DMS114 treated with DMSO at 0.1 percent for 48 hours (cell line): ENCODE data around the gene HDLBP.

Experiments
- DNase-seq: peaks from one replicate; lab custom pipeline; 2025; ENCODE audit not compliant: unreplicated experiment; lab: John Stamatoyannopoulos, UW

HDLBP gene

DNA sequence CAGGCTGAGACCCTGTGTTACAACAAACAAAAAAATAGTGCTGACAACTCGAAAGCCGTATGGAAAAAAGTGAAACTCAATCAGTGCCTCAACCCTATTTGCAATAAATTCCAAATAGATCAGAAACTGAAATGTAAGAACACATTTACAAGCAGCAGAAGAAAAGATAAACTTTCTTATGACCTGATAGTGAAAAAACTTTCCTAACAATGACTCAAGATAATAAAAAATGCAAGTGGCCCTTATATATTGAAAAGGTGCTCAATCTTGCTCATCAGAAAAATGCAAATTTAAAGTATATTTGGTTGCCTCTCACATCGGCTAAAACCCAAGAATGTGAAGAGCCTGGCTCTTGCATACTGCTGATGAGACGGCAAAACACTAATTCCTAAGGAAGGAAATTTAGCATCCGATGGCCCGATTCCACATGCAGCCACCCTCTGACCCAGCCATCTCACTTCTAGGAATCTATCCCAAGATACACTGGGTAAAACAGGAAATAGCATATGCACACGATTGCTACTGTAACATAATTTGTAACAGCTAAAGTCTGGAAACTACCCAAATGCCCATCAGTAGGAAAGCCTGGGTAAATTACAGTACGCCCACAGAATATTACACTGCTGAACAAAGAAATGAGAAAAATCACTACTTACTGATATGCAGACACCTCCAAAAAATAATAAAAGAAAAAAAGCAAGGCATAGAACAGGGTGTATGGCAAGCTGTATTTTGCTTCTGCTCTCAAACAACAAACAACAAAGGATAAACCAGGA lies 56.8 kb downstream of the HDLBP start:
- DNase-seq: no peak

DNA sequence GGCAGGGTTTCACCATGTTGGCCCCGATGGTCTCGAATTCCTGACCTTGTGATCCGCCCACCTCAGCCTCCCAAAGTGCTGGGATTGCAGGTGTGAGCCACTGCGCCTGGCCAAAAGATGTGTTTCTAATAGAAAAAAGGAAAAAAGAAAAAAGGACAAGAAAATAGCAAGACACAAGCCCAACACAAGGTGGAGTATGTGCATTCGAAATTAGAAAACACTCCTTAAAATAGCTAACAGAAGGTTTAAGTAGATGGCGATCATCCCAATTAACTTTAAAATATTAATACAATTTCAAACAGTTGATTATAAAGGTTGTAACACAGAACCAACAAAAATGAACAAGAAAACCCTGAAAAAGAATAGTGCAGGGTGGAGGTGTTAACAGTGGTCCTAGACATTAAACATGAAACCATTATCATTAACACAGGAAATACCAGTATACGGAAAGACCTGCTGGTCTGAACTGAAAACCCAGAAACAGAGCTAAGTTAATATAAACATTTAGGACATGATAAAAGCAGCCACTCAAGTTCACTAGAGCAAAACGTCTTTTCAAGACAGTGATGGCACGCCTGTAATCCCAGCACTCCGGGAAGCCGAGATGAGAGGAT lies 57.9 kb downstream of the HDLBP start:
- DNase-seq: no peak

DNA sequence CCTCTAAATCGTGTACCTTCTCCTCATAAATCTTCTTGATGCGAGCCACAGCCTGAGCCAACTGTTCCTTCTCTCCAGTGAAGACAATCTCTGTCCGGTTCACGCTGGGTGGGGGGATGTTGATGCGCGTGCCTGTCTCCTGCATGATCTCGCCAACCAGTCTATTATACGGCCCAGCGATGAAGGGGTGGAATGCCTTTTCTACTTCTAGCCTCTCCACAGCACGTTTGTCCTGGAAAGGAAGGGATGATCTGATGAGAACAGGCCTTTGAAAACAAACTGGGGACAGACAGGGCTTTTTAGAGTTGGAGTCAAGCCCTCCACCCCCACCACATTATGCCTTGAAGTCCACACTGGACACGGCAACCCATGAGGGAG lies 59.3 kb downstream of the HDLBP start:
- no peak for DNase-seq

DNA sequence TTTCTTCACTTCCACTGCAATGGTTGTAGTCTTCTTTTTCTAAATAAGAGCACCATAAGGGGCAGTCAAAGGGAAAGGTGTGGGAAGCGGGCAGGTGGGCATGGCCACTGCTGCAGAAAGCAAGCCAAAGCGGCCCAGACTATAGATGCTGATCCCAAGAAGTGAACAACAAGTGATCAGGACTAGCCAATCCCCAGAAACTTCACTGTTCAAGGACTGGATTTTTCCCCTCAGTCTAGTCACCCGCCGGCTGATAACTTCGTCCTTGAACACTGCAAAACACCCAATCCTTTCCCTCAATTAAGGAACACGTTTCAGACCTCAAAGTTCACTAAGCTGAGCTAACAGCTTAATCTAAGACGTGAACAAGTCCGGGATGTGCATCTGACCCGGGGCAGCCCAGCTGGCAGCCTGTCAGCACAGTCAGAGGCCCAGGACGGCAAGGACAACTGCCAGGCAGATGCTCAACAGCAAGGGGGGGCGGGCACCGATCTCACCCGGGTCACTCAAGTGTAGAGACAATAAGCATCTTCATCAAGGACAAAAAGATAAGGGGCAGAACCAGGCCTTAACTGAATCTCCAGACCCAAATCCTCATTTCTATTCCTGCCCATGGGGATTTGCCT lies 59.8 kb downstream of the HDLBP start:
- DNase-seq: no peak

DNA sequence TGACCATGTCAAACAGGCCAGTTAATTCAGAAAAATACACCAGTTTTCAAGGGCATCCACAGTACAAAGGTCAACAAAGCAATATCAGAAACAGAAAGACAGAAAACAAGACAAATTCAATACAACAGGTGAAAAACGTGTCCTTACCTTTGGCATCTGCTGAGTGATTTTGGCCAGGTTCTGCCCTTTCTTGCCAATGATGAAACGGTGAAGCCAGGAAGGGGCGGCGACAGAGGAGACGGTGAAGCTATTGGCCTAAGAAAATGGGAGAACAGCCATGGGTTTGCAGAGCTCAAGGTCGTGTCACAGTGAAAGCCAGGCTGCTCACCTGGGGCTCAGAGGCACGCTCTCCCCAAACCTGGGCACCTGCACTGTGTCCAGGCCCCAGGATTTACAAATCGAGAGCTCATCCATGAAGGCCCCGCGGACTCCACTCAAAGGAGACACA lies 60.5 kb downstream of the HDLBP start:
- DNase-seq: no peak

DNA sequence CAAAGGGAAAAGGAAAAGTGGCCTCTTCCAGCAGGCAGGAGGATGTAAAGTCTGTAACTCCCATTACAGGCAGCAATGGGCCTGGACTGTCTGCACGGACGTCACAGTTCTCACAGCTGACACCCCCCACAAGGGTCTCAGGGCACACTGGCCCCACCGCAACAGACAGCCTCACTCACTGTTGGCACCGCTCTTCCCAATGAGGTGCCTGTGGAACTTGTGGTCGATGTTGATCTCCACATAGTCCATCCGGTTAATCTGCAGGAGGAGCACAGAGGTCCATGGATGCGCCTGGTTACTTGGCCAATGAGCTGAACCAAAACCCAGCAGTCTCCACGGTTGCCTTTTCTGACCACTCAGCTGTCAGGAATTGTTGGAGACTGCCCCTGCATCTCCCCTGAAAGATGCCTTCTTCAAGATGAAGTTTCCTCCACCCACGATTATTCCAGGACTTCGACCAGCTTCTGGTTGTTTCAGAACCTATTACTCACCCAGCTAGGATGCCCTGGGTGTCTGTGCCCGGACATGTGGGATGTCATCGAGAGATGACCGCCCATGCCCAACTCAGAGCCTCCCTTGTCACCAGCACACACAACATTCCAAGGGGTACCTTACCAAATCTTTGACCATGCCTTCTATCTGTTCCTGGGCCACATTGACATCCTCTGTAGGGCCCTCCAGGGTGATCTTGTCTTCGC lies 62.5 kb downstream of the HDLBP start:
- no peak for DNase-seq

DNA sequence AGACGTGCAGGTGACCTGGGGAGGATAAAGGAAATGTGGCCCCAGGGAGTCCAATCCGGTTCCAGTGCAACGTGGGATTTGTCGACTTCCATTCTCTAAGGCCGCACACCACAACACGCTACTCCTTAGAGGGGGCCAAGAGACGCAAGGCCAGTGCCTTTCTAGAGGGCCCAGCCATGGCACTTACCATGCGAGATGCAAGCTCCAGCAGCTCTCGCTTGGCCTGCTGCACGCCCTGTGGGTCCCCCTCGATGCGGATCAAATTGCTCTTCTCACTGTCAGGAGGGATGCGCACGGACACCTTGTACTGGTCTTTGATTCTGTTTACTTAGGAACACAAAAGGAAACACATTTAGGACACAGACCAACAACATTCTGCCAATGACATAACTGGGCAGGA lies 65.8 kb downstream of the HDLBP start:
- no peak for DNase-seq

DNA sequence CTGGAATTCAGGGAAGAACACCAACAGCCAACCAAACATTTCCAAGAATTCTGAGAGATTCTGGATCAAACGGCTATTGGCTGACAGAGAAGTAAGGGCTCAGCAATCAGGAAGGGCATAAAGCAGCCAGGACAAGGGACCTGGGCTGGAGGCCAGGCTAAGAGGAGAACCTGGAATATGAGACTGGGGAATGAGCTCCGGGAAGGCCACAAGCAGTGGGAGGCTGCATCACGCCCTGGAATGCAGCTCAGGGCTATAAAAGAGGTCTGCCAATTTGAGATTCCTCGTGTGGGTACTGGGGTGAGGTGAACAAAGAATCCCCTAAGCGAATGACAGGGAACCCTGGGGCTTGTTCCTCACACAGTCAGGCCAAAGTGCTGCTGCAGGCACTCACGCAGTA lies 66.6 kb downstream of the HDLBP start:
- no peak for DNase-seq

DNA sequence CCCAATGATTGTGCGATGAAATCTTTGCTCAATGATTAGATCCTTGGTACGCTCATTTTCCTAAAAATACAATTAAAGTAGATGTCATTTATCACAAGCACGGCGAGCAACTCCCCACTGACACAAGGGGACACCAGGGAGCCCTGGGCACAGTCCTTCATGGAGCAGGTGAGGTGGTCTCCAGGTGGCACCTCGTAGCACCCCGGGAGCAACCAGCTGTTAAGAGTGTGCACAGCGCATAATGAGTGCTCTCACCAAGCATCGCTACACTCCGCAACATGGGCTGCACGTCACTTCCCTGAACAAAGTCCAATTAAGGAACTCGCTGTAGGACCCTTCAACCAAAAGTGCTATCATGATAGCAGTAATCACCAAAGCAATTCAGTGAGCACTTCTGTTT lies 67.2 kb downstream of the HDLBP start:
- no peak for DNase-seq

DNA sequence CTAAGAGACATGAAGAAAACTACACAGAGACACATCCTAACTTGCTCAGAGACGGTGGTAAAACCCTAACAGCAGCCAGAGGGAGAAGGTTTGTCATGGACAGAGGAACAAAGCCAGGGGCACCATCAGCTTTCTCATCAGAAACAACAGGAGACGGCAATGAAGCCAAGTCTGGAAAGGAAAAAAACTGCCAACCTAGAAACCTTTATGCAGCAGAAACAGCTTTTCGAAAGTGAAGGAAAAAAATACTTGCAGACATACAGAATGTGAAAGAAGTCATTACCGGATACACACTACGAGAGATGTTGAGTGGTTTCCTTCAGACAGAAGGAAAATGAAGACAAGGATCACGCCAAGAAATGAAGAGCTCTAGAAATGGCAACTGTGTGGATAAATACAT lies 71.1 kb downstream of the HDLBP start:
- no peak for DNase-seq

DNA sequence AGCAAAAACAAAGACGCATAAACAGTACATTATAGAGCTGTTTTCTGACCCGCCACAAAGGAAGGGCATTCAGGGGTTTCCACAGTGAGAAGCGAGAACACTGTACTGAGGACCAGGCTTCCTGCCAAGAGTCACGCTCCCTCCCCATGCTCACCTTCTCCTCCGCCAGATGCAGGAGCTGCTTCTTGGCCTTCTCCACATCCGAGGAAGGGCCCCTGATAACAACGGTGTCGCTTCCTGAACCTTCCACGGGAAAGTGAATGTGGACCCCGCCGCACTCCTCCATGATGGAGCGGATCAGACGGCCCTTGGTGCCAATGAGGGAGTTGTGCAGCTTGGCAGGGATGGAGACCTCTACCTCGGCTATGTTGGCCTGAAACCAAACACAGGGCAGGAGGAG lies 73.2 kb downstream of the HDLBP start:
- no peak for DNase-seq

DNA sequence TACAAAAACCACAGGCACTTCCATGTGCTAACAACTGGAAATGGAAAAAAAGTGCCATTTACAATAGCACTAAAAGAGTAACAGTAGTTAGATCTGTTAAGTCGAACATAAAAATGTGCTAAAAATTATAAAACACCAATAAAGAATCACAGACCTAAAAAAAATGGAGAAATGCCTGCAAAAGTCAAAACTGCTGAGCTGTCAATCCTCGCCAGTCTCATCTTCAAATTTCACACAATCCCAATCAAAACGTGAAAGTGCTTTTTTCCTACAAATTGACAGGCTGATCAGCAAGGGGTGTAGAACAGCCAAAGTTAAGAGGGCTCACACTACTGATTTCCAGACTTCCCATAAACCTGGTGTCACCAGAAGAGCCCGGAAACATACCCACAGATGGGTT lies 73.8 kb downstream of the HDLBP start:
- DNase-seq: no peak

DNA sequence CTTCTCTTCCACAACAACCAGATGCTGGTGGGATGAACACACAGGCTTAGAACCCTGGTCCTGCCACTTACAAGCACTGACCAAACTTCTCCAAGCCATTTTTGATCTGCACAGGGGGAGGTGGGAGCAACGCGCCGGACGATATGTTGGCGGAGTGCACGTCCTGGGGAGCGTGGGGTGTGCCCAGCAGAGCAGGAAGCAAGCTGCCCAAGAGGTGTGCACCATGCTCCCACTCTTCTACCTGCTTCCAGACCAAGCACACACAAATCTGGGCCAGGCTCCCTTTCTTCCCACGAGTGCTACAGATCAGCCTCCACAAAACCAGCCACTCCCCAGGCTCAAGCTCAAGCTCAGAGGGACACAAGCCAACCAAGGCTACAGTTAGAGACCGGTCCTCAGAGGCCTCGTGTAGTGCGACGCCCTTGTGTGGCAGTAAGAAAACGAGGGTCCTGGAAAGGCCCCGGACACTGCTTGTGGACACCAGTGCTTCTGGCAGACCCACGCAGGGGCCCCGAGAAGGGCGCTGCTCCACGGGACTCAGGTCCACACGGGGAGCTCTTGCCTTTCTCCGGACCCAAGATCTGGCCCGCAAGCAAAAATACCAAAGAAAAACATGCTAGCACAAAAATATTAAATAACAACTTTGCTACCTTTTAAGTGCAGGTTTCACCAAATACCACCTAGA lies 75.0 kb downstream of the HDLBP start:
- DNase-seq: no peak

DNA sequence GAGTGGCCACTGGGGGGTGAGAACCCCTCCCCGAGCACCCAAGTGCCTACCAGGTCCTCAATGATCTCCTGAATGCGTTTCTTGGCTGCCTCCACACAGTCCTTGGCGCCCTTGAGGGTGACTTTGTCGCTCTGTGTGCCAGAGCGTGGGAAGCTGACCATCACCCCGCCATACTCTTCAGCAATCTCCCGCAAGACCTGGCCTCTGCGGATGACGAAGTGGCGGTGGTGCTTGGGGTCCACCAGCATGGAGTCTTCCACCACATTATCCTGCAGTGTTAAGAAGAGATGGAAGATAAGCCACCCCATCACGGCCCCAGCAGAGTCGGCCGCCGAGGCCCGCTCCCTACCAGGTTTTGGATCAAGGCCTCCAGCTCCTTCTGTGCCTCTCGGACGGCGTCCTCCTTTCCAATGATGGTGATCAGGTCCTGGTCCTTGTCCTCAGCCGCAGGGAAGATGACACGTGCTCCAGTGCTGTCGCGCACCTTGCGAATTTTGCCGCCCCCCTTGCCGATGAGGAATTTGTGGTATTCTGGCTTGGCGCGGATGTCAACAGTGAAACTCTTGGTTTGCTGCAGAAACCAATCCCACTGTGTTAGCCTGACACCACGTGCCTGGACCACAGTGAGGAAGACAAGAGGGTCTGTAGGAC lies 75.8 kb downstream of the HDLBP start:
- DNase-seq: no peak

DNA sequence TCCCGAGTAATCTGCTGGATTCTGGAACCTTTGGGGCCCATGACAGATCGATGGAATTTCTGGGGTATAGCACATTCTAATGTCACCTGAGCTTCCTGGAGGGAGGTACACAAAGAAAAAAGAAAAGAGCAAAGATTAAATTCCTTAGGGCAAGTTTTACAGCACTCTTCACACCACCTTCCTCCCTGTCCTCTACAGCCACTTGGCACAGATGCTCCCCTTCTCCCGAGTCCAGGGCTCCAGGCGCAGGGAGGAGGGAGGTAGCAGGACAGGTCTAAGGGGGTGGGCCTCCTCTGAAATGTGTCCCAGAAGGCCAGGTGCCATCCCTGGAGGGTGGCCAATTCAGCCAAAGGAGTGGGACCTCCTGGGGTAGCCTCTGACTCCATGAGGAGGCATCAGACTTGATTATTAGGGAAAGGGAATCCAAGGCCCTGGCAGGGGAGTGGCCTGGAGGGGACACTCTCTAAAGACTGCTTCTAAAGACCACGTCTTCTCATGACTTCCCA lies 76.7 kb downstream of the HDLBP start:
- no peak for DNase-seq

DNA sequence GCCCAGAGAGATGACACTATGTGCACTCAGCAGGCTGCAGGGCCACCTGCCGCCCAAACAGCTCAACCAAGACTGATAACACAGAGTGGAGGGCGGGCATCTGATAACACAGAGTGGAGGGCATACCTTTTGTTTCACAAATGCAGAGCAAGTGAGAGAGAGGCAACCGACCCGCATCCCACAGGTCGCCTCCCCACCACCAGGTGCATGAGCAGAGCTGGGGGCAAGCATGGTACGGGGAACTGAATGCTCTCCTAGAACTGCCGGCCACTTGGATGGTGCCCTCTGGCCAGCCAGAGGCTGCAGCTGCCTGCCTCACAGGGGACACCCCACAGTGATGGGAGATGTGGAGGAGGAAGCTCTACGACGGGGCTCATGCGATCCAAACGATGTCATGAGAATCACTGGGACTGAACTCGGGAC lies 77.5 kb downstream of the HDLBP start:
- DNase-seq: no peak

DNA sequence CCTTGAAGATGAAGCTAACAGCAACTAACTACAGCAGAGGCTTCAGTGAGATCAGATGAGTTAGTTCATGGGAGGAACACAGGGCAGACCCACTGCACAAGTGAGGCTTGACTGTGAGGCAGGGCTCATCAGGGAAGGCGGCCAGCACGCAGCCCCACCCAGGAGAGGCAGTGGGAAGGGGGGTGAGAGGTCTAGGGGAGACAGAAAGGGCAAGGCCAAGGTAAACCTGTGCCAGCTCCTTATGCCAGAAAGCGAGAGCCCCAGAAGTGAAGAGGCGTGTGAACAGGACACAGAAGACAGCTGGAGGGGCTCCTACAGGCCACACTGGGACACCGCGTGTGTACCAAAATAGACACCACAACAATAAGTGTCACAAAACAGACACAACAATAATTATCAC lies 78.4 kb downstream of the HDLBP start:
- DNase-seq: no peak

DNA sequence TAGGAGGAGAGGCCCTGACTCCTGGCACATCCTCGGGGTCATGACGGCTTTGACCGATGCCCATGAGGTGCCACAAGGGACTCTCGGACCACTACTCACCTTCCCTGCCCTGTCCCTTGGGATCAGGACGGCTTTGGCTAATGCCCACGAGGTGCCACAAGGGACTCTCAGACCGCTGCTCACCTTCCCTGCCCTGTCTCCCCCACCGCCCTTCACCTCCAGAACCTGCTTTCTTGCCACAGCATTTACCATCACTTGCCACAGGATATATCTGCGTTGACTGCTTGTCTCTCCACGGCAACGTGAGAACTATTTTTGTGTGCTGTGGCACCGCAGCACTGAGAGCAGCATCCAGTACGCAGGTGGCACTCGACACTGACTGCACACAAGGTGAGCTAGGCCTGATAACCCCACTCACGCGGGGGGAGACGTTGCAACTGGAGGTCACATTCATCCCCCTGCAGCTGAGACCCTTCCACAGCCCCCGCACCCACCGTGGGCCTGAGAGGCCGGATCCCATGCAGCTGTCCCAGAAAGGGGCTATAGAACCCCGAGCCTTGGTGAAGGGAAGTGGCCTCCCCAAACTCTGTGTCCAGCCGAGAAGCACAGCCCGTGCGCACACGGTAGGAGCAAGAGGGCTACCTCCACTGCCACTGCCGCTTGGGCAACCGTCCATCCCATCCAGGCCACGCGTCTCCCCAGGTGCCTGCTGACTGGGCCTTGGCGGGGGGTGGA lies 79.4 kb downstream of the HDLBP start:
- DNase-seq: no peak

DNA sequence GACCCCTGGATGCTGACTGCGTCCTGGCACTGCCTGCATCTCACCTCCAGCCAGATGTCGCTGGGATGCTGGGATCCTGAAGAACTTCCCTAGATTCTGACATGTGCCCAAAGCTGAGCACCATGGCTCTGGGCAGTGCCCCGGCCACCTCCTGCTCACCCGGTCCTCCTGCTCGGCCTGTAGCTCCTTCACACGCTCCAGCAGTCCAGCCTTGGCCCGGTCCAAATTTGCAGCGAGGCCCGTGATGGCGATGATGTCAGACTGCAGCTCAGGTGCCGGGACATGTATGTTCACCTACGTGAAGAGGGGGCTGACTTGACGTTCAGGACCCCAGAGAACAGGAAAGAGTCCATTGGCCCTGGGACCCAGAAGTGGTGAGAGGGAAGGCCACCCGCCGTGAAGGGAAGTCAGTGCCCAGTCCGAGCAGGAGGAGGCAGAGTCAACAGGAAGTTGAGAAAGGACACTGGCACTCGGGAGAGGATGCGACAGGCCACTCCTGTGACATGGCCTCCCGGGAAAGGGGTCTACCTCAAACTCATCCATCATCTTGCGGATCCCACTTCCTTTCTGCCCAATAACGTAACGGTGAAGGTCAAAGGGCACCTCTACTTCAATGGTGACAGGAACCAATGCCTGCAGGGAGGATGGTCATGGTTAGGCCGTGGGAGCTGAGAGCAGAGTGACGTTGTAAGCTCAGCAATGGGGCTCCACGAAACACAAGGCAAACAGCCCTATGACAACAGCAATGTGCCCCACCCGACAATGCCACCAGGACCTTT lies 80.3 kb downstream of the HDLBP start:
- no peak for DNase-seq
